HCT116 (cell line): ENCODE data around the gene NFS1. TPM values are rescaled to one million over a fixed set of nuclear protein-coding genes. Genes with fewer than 3 reads are reported as not detected.

Experiments
- ATAC-seq: fragments of 200-7000 bp; cut with Tn5 transposase; 2 replicates; pipeline ENCODE4 v1.9.1; 2020; ENCODE audit warnings: mild to moderate bottlenecking, moderate library complexity
- BruUV-seq: library from RNA; stranded (reverse); fragments of 400-500 nt; replicated peaks from 2 replicates; lab custom pipeline; 2021; lab: Mats Ljungman, UMichigan
- CTCF ChIA-PET: fragments of 300-600 bp; sonication (Branson Sonifier 250); formaldehyde crosslinking; loops from one replicate; lab custom pipeline; 2021; ENCODE audit warnings: antibody characterized with exemption; lab: Charles Lee
- POLR2A ChIA-PET: fragments of 300-600, 350-600 bp; sonication (Branson Sonifier 250); formaldehyde crosslinking; loops from one replicate; lab custom pipeline; 2021; ENCODE audit warnings: antibody characterized with exemption; lab: Charles Lee
- RAD21 ChIA-PET, 2 experiments: fragments of 300-600 bp; sonication (Branson Sonifier 250); formaldehyde crosslinking; loops; one replicate each; lab custom pipeline; 2023; ENCODE audit warnings: low total read pairs in 2 of 2; ENCODE audit not compliant: uncharacterized antibody in 2 of 2, unreplicated experiment in 2 of 2, low non-redundant PET in 1 of 2; lab: Charles Lee
- DNase-seq: peaks from one replicate; pipeline ENCODE4 v3.0.0-alpha.2; 2010; ENCODE audit warnings: low read depth, low spot score
- H2AFZ ChIP-seq: fragments of 200-600 bp; shearing (Covaris generic), sonication (generic); 2 replicates; pipeline ENCODE4 v1.6.1; 2017; ENCODE audit warnings: low read depth, mixed run types, mixed read lengths, antibody characterized with exemption, low read length; ENCODE audit not compliant: poor library complexity, severe bottlenecking
- H3K27ac ChIP-seq: 2 replicates; pipeline ENCODE4 v1.5.1; 2012; ENCODE audit warnings: low read depth, low read length
- H3K27me3 ChIP-seq: fragments of 200-600 bp; sonication (generic); 2 replicates; pipeline ENCODE4 v1.6.1; 2016; ENCODE audit warnings: mixed run types, low read length, mixed read lengths; ENCODE audit not compliant: insufficient read depth
- H3K36me3 ChIP-seq, 2 experiments: fragments of 200-500 bp in 1 of 2; fragments of 200-600 bp in 1 of 2; sonication (Bioruptor generic) in 1 of 2; sonication (generic) in 1 of 2; 2 replicates each; pipeline versions ENCODE4 v1.5.1 to v1.6.1; 2014 to 2016; ENCODE audit warnings: low read length in 2 of 2, inconsistent platforms in 1 of 2, mixed read lengths in 1 of 2, mixed run types in 1 of 2; ENCODE audit not compliant: insufficient read depth in 2 of 2, control insufficient read depth in 1 of 2
- H3K4me1 ChIP-seq, 2 experiments: fragments of 200-600 bp in 1 of 2; sonication (generic) in 1 of 2; 2 replicates each; pipeline versions ENCODE4 v1.5.1 to v1.6.1; 2012 to 2017; ENCODE audit warnings: low read length in 2 of 2, inconsistent platforms in 1 of 2, mild to moderate bottlenecking in 1 of 2, mixed read lengths in 1 of 2, mixed run types in 1 of 2, moderate library complexity in 1 of 2; ENCODE audit not compliant: insufficient read depth in 2 of 2, control insufficient read depth in 1 of 2
- H3K4me2 ChIP-seq: fragments of 200-600 bp; sonication (generic); 2 replicates; pipeline ENCODE4 v1.6.1; 2017; ENCODE audit warnings: mixed run types, low read length, mixed read lengths
- H3K4me3 ChIP-seq, 2 experiments: fragments of 200-600 bp in 1 of 2; sonication (generic) in 1 of 2; replicated peaks in 1 of 2; 2 replicates each; pipeline ENCODE4 v1.5.1; 2011 to 2016; ENCODE audit warnings: low read length in 2 of 2, control low read depth in 1 of 2, low read depth in 1 of 2, mild to moderate bottlenecking in 1 of 2, mixed read lengths in 1 of 2, mixed run types in 1 of 2
- H3K79me2 ChIP-seq: fragments of 200-600 bp; sonication (generic); 2 replicates; pipeline ENCODE4 v1.6.1; 2017; ENCODE audit warnings: mild to moderate bottlenecking, mixed run types, low read length, moderate library complexity, mixed read lengths; ENCODE audit not compliant: insufficient read depth
- H3K9ac ChIP-seq: fragments of 200-600 bp; sonication (generic); 2 replicates; pipeline ENCODE4 v1.6.1; 2016; ENCODE audit warnings: low read length, mixed read lengths
- H3K9me2 ChIP-seq: fragments of 200-600 bp; sonication (generic), shearing (Covaris generic); 2 replicates; pipeline ENCODE4 v1.6.1; 2017; ENCODE audit warnings: mixed run types, mild to moderate bottlenecking, moderate library complexity; ENCODE audit not compliant: insufficient read depth
- H3K9me3 ChIP-seq, 2 experiments: fragments of 200-500 bp in 1 of 2; fragments of 200-600 bp in 1 of 2; sonication (Bioruptor generic) in 1 of 2; sonication (generic) in 1 of 2; 2 replicates each; pipeline ENCODE4 v1.6.1; 2014 to 2017; ENCODE audit warnings: low read length in 2 of 2, mixed read lengths in 2 of 2, inconsistent platforms in 1 of 2, low read depth in 1 of 2, mild to moderate bottlenecking in 1 of 2, mixed run types in 1 of 2, moderate library complexity in 1 of 2; ENCODE audit not compliant: control insufficient read depth in 1 of 2, insufficient read depth in 1 of 2
- H4K20me1 ChIP-seq: fragments of 200-600 bp; sonication (generic), shearing (Covaris generic); 2 replicates; pipeline ENCODE4 v1.6.1; 2017; ENCODE audit warnings: mixed run types, mild to moderate bottlenecking, moderate library complexity; ENCODE audit not compliant: insufficient read depth
- CBX3 ChIP-seq: IDR thresholded peaks from 2 replicates; pipeline ENCODE4 v1.6.1; 2012; ENCODE audit warnings: low read depth
- CTCF ChIP-seq, 3 experiments: fragments of 200-600 bp in 1 of 3; sonication (generic) in 1 of 3; IDR thresholded peaks in 2 of 3; conservative IDR thresholded peaks in 1 of 3; 2 replicates each; pipeline ENCODE4 v1.5.1; 2012 to 2017; ENCODE audit warnings: low read depth in 2 of 3, low read length in 2 of 3, antibody characterized with exemption in 1 of 3, borderline replicate concordance in 1 of 3, control low read depth in 1 of 3, mild to moderate bottlenecking in 1 of 3, mixed read lengths in 1 of 3, mixed run types in 1 of 3, moderate library complexity in 1 of 3; ENCODE audit not compliant: insufficient read depth in 1 of 3
- MAX ChIP-seq: IDR thresholded peaks from 2 replicates; pipeline ENCODE4 v1.6.1; 2012
- POLR2A ChIP-seq: IDR thresholded peaks from 2 replicates; pipeline ENCODE4 v1.7.0; 2011; ENCODE audit warnings: borderline replicate concordance; ENCODE audit not compliant: insufficient read depth, insufficient read length; ENCODE audit errors: extremely low read depth
- SIN3A ChIP-seq: IDR thresholded peaks from 2 replicates; pipeline ENCODE4 v1.6.1; 2012; ENCODE audit warnings: low read depth
- YY1 ChIP-seq: IDR thresholded peaks from 2 replicates; pipeline ENCODE4 v1.6.1; 2011; ENCODE audit warnings: low read length, low read depth, moderate library complexity, mild to moderate bottlenecking; ENCODE audit not compliant: insufficient replicate concordance; ENCODE audit errors: extremely low read depth
- intact Hi-C: fragments of 100-400 bp; cut with micrococcal nuclease; formaldehyde crosslinking; loops from 2 replicates; pipeline ENCODE4 v1.10.0; 2022
- total RNA-seq: library from RNA; stranded (reverse); gene quantifications from one replicate; pipeline ENCODE4 v1.2.1, GENCODE V29; 2021; ENCODE audit not compliant: unreplicated experiment

NFS1 gene
- total RNA-seq, 1 experiment from 2014 or later = 33.9 TPM

GRCh38 chr20:35741892-35742740 lies 43.0 kb upstream of the NFS1 start, which contains the start of gene RBM39 (continued):
- TF ChIP-seq CTCF (IDR thresholded peaks at IDR 0.05 in 2 of 3, conservative IDR thresholded peaks at IDR 0.05 in 1 of 3; ENCODE audit: borderline replicate concordance in 1 of 3, insufficient read depth in 1 of 3, low read depth in 2 of 3, low read length in 2 of 3) = peak in 1 of 3 experiments; percentile 38; a peak in 1 of 6 replicates
- peak; percentile 90 for TF ChIP-seq SIN3A
- TF ChIP-seq CBX3 = peak; percentile 96

- no peak overlapping the region for H2AFZ ChIP-seq
- H3K4me2 ChIP-seq = peak overlapping the region; percentile 59; the same call in 1 of the 2 replicates
- H3K4me1 ChIP-seq = peaks cover 10 to 28% of the 10 kb centered on the region in 2 experiments
- H3K36me3 ChIP-seq = peaks cover 40 to 55% of the 10 kb centered on the region in 2 experiments
- no peak overlapping the region for H3K27ac ChIP-seq
- TF ChIP-seq CTCF (IDR thresholded peaks at IDR 0.05 in 2 of 3, conservative IDR thresholded peaks at IDR 0.05 in 1 of 3; ENCODE audit: borderline replicate concordance in 1 of 3, insufficient read depth in 1 of 3, low read depth in 2 of 3, low read length in 2 of 3) = peak in 2 of 3 experiments; percentile 4 to 35; a peak in 2 of 6 replicates
- TF ChIP-seq POLR2A = no peak
- no peak for TF ChIP-seq YY1
- no peak for TF ChIP-seq MAX
- TF ChIP-seq, all 23 proteins: peak for 1
- ChIA-PET RAD21 (interaction anchor here in 1 of 2 experiments (0.5 kb wide), 1 partner anchor 40 kb away, joined by 4 read pairs; the partner anchor contains the start of genes NFS1 and ROMO1), POLR2A (interaction anchor here (0.8 to 5.2 kb wide), 6 partner anchors 9 to 208 kb away, joined by 3 to 44 read pairs (median 4); no protein-coding TSS in a partner anchor), CTCF (interaction anchor here (0.7 to 1.2 kb wide), 2 partner anchors 145 to 276 kb away, joined by 3 to 4 read pairs; no protein-coding TSS in a partner anchor)
- Histone ChIP-seq H3K79me2 (peaks cover 84% of the 10 kb centered on the region), H3K9me2 (no peaks in the 10 kb centered on the region), H3K27me3 (no peaks in the 10 kb centered on the region), H4K20me1 (peaks cover 46% of the 10 kb centered on the region), H3K9me3 (no peaks in the 10 kb centered on the region), H3K9ac (no peak overlapping the region), H3K4me3 (no peak overlapping the region)
- ATAC-seq = no peak
- no TSS peak for BruUV-seq
- DNase-seq = no peak
- intact Hi-C loops = loop anchor here (10.0 kb wide), 1 partner anchor 215 kb away; the partner anchor contains the start of gene SCAND1
Measured at GRCh38 chr20:35739294-35740163, 40.4 kb upstream of the NFS1 start.
